Stimulated activated memory B cell treated with anti-CD40 and anti-IgM and Interleukin-4, amounts not matched to agents 10 μg/mL and 1 μg/mL and 100 μg/mL, for 72 hours (primary cell): Measurements from ENCODE around the gene RBM25.

ENCODE experiments used
- ATAC-seq: fragments of 150-1000 bp; cut with Tn5 transposase; 2 replicates; pipeline ENCODE4 v1.10.0; 2021
- H3K27ac Mint-ChIP-seq: one replicate; pipeline ENCODE4 v1.8.0; 2022; ENCODE audit warnings: mild to moderate bottlenecking, mixed read lengths
- H3K27me3 Mint-ChIP-seq: one replicate; pipeline ENCODE4 v1.8.0; 2022; ENCODE audit warnings: mixed read lengths
- H3K36me3 Mint-ChIP-seq: one replicate; pipeline ENCODE4 v1.8.0; 2022; ENCODE audit warnings: mixed read lengths
- H3K4me1 Mint-ChIP-seq: one replicate; pipeline ENCODE4 v1.8.0; 2022; ENCODE audit warnings: mixed read lengths
- H3K4me3 Mint-ChIP-seq: one replicate; pipeline ENCODE4 v1.8.0; 2022; ENCODE audit warnings: mild to moderate bottlenecking, moderate library complexity, mixed read lengths
- H3K9me3 Mint-ChIP-seq: one replicate; pipeline ENCODE4 v1.8.0; 2022; ENCODE audit warnings: mixed read lengths

Gene RBM25

DNA sequence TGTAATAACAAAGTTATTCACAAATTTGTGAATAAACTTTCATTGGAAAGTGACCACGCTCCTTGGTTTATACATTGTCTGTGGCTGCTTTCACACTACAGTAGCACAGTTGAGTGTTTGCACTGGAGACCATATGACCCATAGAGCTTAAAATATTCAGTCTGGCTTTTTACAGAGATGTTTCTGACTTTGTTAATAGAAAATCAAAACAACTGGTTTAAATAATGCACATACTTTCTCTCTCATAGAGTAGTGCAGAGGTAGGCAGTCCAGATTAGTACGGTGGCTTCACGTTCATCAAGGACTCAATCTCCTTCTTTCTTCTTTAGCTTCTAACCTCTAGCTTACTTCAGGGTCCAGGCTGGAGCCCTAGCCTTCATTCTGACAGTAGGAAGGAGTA is 114.2 kb downstream of the RBM25 start:
- Mint-ChIP-seq H3K27ac (no peak overlapping the region), H3K27me3 (no peaks in the 10 kb centered on the region), H3K4me1 (no peaks in the 10 kb centered on the region), H3K9me3 (no peaks in the 10 kb centered on the region), H3K4me3 (no peak overlapping the region), H3K36me3 (peaks cover 76% of the 10 kb centered on the region)
- no peak for ATAC-seq

DNA sequence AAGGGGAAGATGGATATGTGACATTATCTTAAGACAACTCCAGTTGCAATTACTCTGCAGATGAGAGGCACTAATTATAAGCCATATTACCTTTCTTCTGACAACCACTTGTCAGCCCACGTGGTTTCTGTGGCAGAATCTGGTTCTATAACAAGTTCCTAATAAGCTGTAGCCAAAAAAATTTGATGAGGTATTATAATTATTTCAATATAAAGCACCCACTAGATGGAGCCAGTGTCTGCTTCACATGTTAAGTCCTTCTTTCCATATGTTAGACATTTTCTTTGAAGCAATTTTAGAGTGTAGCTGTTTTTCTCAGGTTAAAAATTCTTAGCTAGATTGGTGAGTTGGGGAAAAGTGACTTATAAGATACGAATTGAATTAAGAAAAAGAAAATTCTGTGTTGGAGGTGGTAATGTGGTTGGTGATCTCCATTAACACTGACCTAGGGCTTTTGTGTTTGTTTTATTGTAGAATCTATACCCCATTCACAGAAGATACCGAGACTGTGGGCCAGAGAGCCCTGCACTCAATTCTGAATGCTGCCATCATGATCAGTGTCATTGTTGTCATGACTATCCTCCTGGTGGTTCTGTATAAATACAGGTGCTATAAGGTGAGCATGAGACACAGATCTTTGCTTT is 114.9 kb downstream of the RBM25 start:
- ATAC-seq = no peak
- Mint-ChIP-seq H3K36me3 (peaks cover 74% of the 10 kb centered on the region), H3K4me3 (no peak overlapping the region), H3K4me1 (no peaks in the 10 kb centered on the region), H3K27me3 (no peaks in the 10 kb centered on the region), H3K9me3 (no peaks in the 10 kb centered on the region), H3K27ac (no peak overlapping the region)
